Left lung (tissue), 10 donors: ENCODE data around the gene KLHL28. TPM values are rescaled to one million over a fixed set of nuclear protein-coding genes. Genes with fewer than 3 reads are reported as not detected.

Source experiments
- ATAC-seq: fragments of 200-7000 bp; cut with Tn5 transposase; one replicate; pipeline ENCODE4 v1.9.1; 2020; ENCODE audit warnings: moderate library complexity
- DNase-seq, 4 donors: peaks; one replicate each; pipeline ENCODE4 v3.0.0-alpha.2; 2013 to 2020
- H3K27ac ChIP-seq, 2 donors: fragments of 200-600 bp; sonication (generic) in 1 of 2; one replicate each; pipeline versions ENCODE4 v1.5.0 to v1.8.0; 2020 to 2021
- H3K27me3 ChIP-seq, 2 donors: fragments of 200-600 bp; sonication (generic) in 1 of 2; one replicate each; pipeline versions ENCODE4 v1.5.0 to v1.8.0; 2020 to 2021
- H3K36me3 ChIP-seq, 2 donors: fragments of 200-600 bp; sonication (generic) in 1 of 2; one replicate each; pipeline versions ENCODE4 v1.5.0 to v1.8.0; 2020 to 2021
- H3K4me1 ChIP-seq, 2 donors: fragments of 200-600 bp; one replicate each; pipeline ENCODE4 v1.8.0; 2021
- H3K4me3 ChIP-seq, 2 donors: fragments of 200-600 bp; sonication (generic) in 1 of 2; one replicate each; pipeline versions ENCODE4 v1.5.0 to v1.8.0; 2020 to 2021; ENCODE audit warnings: mild to moderate bottlenecking in 1 of 2
- H3K9me3 ChIP-seq, 2 donors: fragments of 200-600 bp; sonication (generic) in 1 of 2; one replicate each; pipeline versions ENCODE4 v1.5.0 to v1.8.0; 2020 to 2021
- CTCF ChIP-seq, 2 donors: fragments of 200-600 bp; sonication (generic) in 1 of 2; IDR thresholded peaks; one replicate each; pipeline versions ENCODE4 v1.5.0 to v1.8.0; 2021; ENCODE audit warnings: antibody characterized with exemption in 2 of 2
- intact Hi-C, 2 donors: fragments of 100-400 bp; cut with DNase I; formaldehyde crosslinking; loops; one replicate each; pipeline versions ENCODE4 v1.11.2 to v1.14.2; 2022
- polyA plus RNA-seq, 6 donors: library from polyadenylated mRNA; unstranded; fragments of 120-200 nt; gene quantifications; one replicate each; pipeline ENCODE4 v1.2.1, GENCODE V29; 2013; ENCODE audit not compliant: insufficient read length in 6 of 6
- total RNA-seq, 2 donors: library from RNA; stranded (reverse); fragmentation: NEBNext Ultra II Directional; extraction: Animal tissue kit (Norgen Biotek cat#: 25700); gene quantifications; one replicate each; pipeline ENCODE4 v1.2.1, GENCODE V29; 2021
- donor health status: DM: no; HTN: yes; CAD: no.
- donor health status: DM: no; HTN: no; CAD: no.

Gene KLHL28
- total and polyA plus RNA-seq, 8 donors = 14.7 to 22.1 (median 17.8) TPM

GRCh38 chr14:44966601-44967336 is 5.0 kb upstream of the KLHL28 start:
- no peak for TF ChIP-seq CTCF (IDR thresholded peaks at IDR 0.05)
- intact Hi-C loops = no loop called here
- Histone ChIP-seq H3K4me1 (peaks cover 17 to 53% of the 10 kb centered on the region in 2 donors), H3K27ac (no peak overlapping the region), H3K27me3 (no peaks in the 10 kb centered on the region), H3K36me3 (no peaks in the 10 kb centered on the region), H3K9me3 (peaks cover 0 to 2% of the 10 kb centered on the region in 2 donors), H3K4me3 (peak overlapping the region in 1 of 2 donors; percentile 94)
- DNase-seq = no peak
- no peak for ATAC-seq

- intact Hi-C loops = no loop called here
- Histone ChIP-seq H3K4me1 (peaks cover 26 to 75% of the 10 kb centered on the region in 2 donors), H3K27ac (no peak overlapping the region), H3K4me3 (peak overlapping the region; percentile 66 to 94), H3K36me3 (no peaks in the 10 kb centered on the region), H3K27me3 (no peaks in the 10 kb centered on the region), H3K9me3 (no peaks in the 10 kb centered on the region)
- DNase-seq (no peak), ATAC-seq (no peak)
- TF ChIP-seq CTCF (IDR thresholded peaks at IDR 0.05) = no peak
Measured at GRCh38 chr14:44963775-44964380, 2.1 kb upstream of the KLHL28 start.

GRCh38 chr14:44963044-44963528 is 1.3 kb upstream of the KLHL28 start:
- no peak for TF ChIP-seq CTCF (IDR thresholded peaks at IDR 0.05)
- intact Hi-C loops = no loop called here
- Histone ChIP-seq H3K27me3 (no peaks in the 10 kb centered on the region), H3K27ac (peak overlapping the region; percentile 90 to 97), H3K4me1 (peaks cover 33 to 83% of the 10 kb centered on the region in 2 donors), H3K9me3 (no peaks in the 10 kb centered on the region), H3K36me3 (no peaks in the 10 kb centered on the region), H3K4me3 (peak overlapping the region; percentile 66 to 94)
- DNase-seq (no peak), ATAC-seq (no peak)

GRCh38 chr14:44962334-44963043 is 742 bp upstream of the KLHL28 start:
- TF ChIP-seq CTCF (IDR thresholded peaks at IDR 0.05) = no peak
- ATAC-seq (peak; percentile 54), DNase-seq (peak; percentile 56 to 85 (median 64))
- peak overlapping the region; percentile 90 to 97 for H3K27ac ChIP-seq
- no peaks in the 10 kb centered on the region for H3K36me3 ChIP-seq
- no peaks in the 10 kb centered on the region for H3K27me3 ChIP-seq
- intact Hi-C loops = no loop called here
- no peaks in the 10 kb centered on the region for H3K9me3 ChIP-seq
- H3K4me3 ChIP-seq = peak overlapping the region; percentile 66 to 94
- H3K4me1 ChIP-seq = peaks cover 27 to 87% of the 10 kb centered on the region in 2 donors

- no peaks in the 10 kb centered on the region for H3K27me3 ChIP-seq
- peaks cover 25 to 77% of the 10 kb centered on the region in 2 donors for H3K4me1 ChIP-seq
- H3K4me3 ChIP-seq = peak overlapping the region; percentile 66 to 94
- DNase-seq (peak; percentile 61 to 88 (median 76)), ATAC-seq (peak; percentile 71)
- intact Hi-C loops = no loop called here
- TF ChIP-seq CTCF (IDR thresholded peaks at IDR 0.05) = no peak
- H3K27ac ChIP-seq = peak overlapping the region; percentile 93 to 97
- no peaks in the 10 kb centered on the region for H3K9me3 ChIP-seq
- H3K36me3 ChIP-seq = no peaks in the 10 kb centered on the region
Measured at GRCh38 chr14:44961151-44961553, 595 bp downstream of the KLHL28 start.
